Duodenal mucosa (tissue), 2 donors: ENCODE results near the gene PWWP2B.

ENCODE experiments used
- H3K27ac ChIP-seq: one replicate; pipeline ENCODE4 v1.7.0; 2013; ENCODE audit warnings: low read depth, low read length
- H3K27me3 ChIP-seq, 2 donors: one replicate each; pipeline ENCODE4 v1.7.0; 2013; ENCODE audit warnings: low read length in 2 of 2, control low read depth in 1 of 2; ENCODE audit not compliant: insufficient read depth in 2 of 2, control insufficient read depth in 1 of 2
- H3K36me3 ChIP-seq, 2 donors: one replicate each; pipeline ENCODE4 v1.7.0; 2013; ENCODE audit warnings: low read length in 2 of 2, control low read depth in 1 of 2; ENCODE audit not compliant: insufficient read depth in 2 of 2, control insufficient read depth in 1 of 2
- H3K4me1 ChIP-seq, 2 donors: one replicate each; pipeline ENCODE4 v1.7.0; 2013; ENCODE audit warnings: low read length in 2 of 2, control low read depth in 1 of 2; ENCODE audit not compliant: insufficient read depth in 2 of 2, control insufficient read depth in 1 of 2
- H3K4me3 ChIP-seq, 2 donors: one replicate each; pipeline ENCODE4 v1.7.0; 2013; ENCODE audit warnings: low read length in 2 of 2, low read depth in 1 of 2
- H3K9ac ChIP-seq, 2 donors: one replicate each; pipeline ENCODE4 v1.7.0; 2013; ENCODE audit warnings: low read length in 2 of 2, low read depth in 1 of 2
- H3K9me3 ChIP-seq, 2 donors: one replicate each; pipeline ENCODE4 v1.7.0; 2013; ENCODE audit warnings: low read length in 2 of 2, control low read depth in 1 of 2; ENCODE audit not compliant: control insufficient read depth in 1 of 2

PWWP2B gene

DNA sequence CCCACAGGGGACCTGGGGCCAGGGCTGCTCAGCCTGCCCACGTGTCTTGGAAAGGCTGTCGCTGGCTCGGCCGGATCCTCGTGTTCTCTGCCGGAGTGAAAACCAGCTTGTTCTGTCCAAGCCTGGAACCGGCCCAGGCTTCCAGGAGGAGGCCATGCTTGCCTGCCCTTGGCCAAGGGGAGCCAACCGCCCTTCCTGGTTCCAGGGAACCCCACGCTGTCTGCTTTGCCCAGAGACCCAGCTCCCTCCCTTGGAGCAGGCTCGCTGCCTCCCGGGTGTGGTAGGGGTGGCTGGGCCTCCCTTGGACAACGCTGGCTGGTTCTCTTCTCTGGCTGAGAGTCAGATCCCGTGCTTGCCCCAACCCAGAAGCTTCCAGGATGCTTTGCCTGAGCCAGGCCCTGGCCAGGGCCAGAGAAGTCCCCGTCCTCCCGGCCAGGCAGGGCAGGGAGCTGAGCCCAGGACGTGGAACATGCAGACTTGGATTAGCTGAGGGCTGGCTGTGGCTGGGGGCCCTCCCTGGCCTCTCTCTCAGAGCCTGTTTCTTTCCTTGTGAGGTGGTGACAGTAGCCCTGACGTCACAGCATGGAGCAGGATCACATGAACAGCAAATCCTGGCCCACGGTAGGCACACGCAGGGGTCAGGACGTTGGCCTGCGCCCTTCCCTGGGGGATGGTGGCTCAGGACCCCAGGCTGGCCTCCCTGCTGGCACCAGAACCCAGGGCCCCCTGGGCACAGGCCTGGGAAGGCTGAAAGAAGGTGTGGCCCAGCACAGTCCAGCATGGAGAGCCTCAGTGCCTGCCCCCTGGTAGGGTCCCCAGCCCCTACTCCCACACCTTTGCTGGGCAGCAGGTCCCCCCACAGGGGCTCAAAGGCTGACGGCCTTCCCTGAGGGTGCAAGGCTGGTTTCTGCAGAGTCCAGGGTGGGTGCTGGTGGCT is 67.5 kb downstream of the PWWP2B start:
- Histone ChIP-seq H3K4me1 (peaks cover 71 to 74% of the 10 kb centered on the region in 2 donors), H3K9ac (peak overlapping the region; percentile 59 to 74), H3K9me3 (no peaks in the 10 kb centered on the region), H3K36me3 (no peaks in the 10 kb centered on the region), H3K27ac (peak overlapping the region; percentile 88), H3K27me3 (no peaks in the 10 kb centered on the region), H3K4me3 (peak overlapping the region in 1 of 2 donors; percentile 22)

DNA sequence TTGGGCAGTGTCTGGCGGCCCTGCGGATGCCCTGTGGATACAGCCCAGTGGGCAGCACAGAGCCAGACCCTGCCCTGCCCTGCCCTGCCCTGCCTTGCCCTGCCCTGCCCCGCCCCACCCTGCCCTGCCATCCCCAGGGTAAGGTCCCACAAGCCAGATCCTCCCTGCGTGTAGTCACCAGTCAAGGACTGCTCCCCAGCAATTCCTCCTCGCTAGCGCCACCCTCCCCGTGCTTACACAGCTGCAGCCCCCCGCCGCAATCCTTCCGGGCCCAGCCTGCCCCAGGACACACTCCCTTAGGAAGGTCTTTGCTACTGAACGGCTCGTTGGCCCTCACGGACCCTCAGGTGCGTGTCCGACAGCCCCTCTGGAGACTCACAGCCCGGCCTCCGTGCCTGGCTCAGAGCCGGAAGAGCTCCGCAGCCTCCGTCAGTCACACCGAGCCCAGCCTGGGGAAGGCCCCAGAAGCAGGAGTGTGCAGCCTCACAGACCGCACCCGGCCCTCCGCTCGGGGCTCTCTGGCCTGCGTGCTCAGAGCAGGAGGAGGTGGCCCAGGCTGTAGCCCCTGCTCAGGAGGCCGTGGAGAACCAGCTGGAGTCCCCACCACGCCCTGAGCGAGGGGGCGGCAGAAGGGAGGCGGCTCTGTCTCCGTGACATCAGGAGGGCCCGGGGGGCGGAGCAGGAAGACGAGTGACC is 68.3 kb downstream of the PWWP2B start:
- H3K4me1 ChIP-seq = peaks cover 63 to 66% of the 10 kb centered on the region in 2 donors
- H3K9me3 ChIP-seq = no peaks in the 10 kb centered on the region
- peak overlapping the region in 1 of 2 donors; percentile 59 for H3K9ac ChIP-seq
- H3K36me3 ChIP-seq = no peaks in the 10 kb centered on the region
- H3K4me3 ChIP-seq = no peak overlapping the region
- H3K27ac ChIP-seq = peak overlapping the region; percentile 88
- no peaks in the 10 kb centered on the region for H3K27me3 ChIP-seq

DNA sequence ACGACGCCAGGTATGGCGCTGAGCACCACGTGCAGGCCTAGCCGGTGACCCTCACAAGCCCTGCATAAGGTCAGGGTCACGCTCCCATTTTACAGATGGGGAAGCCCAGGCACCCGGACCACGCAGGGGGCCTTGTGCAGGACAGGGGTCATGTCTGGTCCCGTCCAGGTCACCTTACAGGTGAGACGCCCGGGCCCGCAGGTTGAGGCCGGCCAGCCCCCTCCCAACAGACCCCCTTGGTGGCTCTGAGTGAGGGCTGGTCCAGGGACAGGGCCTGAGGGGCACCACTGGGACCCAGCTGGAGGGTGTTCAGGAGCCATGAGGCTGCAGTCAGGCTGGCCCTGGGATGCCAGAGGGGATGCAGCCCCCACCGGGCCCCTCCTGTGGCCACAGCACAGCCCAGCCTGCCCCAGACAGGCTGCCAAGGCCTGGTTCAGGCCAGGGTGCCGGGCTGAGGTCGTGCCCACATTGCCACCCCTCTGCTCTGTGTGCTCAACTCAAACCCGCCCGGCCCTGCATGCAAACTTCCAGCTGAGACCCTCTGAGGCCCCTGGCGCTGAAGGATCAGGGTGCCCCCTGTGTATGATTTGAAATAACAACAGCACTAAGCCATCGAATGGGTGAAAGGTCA is 69.0 kb downstream of the PWWP2B start:
- H3K27me3 ChIP-seq = no peaks in the 10 kb centered on the region
- H3K9me3 ChIP-seq = no peaks in the 10 kb centered on the region
- H3K4me1 ChIP-seq = peaks cover 56 to 59% of the 10 kb centered on the region in 2 donors
- no peak overlapping the region for H3K4me3 ChIP-seq
- H3K27ac ChIP-seq = no peak overlapping the region
- H3K9ac ChIP-seq = no peak overlapping the region
- no peaks in the 10 kb centered on the region for H3K36me3 ChIP-seq

DNA sequence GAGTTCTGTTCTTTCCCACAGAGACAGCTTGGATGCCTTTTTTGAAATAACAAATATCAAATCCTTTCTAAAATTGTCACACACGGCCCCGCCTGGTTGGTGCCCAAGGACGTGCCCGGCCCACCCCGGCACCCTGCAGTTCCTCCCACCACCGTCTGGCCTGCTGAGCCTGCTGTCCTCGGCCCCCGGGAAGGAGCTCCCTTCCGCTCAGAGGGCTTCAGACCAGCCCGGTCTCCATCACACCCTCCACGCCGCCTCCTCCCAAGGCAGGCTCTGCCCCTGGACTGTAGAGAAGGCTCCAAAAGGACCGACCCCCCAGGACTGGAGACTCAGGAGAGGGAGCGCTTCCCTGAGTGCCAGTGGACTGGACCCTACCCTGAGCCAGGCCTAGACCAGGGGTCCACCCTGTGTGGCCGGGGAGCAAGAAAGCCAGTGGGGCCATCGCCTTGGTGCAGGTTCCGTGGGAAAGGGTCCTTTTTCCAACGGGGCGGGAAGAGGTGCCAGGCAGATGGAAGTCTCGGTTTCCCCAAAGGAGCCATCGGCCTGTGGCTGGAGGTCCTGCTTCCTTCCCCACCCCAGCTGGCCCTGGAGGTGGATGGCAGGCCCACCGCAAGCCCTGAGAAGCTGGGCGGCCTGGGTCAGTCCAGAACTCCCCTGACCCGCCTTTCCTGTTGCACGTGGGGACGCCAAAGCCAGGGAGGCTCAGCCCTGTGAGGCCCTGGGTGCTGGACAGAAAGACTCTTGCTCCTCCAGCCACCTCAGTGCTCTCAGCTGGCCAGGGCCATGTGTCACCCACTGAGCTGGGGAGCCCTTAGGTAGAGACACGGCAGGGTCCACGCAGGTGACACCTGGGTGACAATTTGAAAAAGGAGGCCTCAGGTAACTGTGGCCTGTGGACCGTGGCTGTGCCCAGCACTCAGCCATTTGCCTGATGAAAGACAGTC is 69.8 kb downstream of the PWWP2B start:
- Histone ChIP-seq H3K27ac (peak overlapping the region; percentile 51), H3K9ac (peak overlapping the region; percentile 49 to 53), H3K36me3 (no peaks in the 10 kb centered on the region), H3K4me3 (no peak overlapping the region), H3K27me3 (no peaks in the 10 kb centered on the region), H3K9me3 (no peaks in the 10 kb centered on the region), H3K4me1 (peaks cover 49 to 54% of the 10 kb centered on the region in 2 donors)
